ENCODE measurements around the gene MSRB1.

The MSRB1 gene

GRCh38 chr16:1990101-1990350, 47.0 kb upstream of the MSRB1 start:
- Histone ChIP-seq H3K27me3 (replicated peaks; ENCODE audit: control insufficient read depth, insufficient read depth, low read length) (no peaks in the 10 kb centered on the region), H3K4me3 (replicated peaks; ENCODE audit: low read depth, low read length) (peak overlapping the region; percentile 61), H3K36me3 (ENCODE audit: control insufficient read depth, insufficient read depth, low read length) (peaks cover 11% of the 10 kb centered on the region)
- no peak for DNase-seq (ENCODE audit: extremely low read depth, insufficient read length)
- TF ChIP-seq, protein P1, sequence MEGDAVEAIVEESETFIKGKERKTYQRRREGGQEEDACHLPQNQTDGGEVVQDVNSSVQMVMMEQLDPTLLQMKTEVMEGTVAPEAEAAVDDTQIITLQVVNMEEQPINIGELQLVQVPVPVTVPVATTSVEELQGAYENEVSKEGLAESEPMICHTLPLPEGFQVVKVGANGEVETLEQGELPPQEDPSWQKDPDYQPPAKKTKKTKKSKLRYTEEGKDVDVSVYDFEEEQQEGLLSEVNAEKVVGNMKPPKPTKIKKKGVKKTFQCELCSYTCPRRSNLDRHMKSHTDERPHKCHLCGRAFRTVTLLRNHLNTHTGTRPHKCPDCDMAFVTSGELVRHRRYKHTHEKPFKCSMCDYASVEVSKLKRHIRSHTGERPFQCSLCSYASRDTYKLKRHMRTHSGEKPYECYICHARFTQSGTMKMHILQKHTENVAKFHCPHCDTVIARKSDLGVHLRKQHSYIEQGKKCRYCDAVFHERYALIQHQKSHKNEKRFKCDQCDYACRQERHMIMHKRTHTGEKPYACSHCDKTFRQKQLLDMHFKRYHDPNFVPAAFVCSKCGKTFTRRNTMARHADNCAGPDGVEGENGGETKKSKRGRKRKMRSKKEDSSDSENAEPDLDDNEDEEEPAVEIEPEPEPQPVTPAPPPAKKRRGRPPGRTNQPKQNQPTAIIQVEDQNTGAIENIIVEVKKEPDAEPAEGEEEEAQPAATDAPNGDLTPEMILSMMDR (IDR thresholded peaks at IDR 0.05; ENCODE audit: insufficient read depth, low read length, poor library complexity, severe bottlenecking) = no peak

DNA sequence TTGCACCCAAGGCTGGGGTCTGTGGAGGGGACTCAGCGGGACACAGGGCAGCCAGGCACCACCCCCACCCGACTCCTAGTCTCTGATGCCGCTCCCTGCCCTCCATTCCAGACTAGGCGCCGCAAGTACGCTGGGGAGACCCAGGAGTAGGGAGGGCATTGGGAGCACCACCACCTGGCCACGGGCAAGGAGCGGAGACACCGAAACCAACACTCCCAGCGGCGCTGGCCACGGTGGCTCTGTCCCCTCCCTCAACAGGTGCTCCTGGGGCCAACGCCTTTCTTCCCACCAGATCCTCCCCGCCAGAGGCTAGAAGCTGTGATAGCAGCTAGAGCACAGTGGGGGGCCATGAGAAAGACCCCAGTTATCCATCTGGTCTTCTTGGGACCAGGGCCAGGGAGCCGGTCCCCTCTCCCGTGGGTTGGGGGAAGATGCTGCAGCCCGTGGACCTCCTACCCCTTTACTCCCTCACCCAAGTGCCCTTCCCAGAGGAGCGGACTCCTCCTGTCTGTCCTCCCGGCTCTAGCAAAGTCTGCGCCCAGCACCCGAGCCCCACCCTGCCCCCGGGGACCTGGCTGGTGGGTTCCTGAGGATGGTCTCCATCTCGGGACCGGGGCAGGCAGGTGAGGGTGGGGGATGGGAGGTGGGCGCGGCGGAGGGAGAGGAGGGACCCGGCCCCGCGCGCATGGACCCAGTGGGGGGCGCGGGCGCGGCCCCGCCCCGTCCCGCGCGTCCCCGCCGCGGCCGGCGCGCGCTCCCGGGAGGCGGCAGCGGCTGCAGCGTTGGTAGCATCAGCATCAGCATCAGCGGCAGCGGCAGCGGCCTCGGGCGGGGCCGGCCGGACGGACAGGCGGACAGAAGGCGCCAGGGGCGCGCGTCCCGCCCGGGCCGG, 46.5 kb upstream of the MSRB1 start, which contains the start of gene SYNGR3:
Gene SYNGR3 (plus strand): TSS at position 762 of the 892 bp plus-strand sequence. CDS start 133 bp downstream, outside the sequence.
- TF ChIP-seq, protein P1 (IDR thresholded peaks at IDR 0.05; ENCODE audit: insufficient read depth, low read length, poor library complexity, severe bottlenecking) = no peak
- Histone ChIP-seq H3K27me3 (replicated peaks; ENCODE audit: control insufficient read depth, insufficient read depth, low read length) (no peaks in the 10 kb centered on the region), H3K4me3 (replicated peaks; ENCODE audit: low read depth, low read length) (peak within 1 kb of the TSS; percentile 61), H3K36me3 (ENCODE audit: control insufficient read depth, insufficient read depth, low read length) (peaks cover 11% of the 10 kb centered on the region)
- no peak for DNase-seq (ENCODE audit: extremely low read depth, insufficient read length)

DNA sequence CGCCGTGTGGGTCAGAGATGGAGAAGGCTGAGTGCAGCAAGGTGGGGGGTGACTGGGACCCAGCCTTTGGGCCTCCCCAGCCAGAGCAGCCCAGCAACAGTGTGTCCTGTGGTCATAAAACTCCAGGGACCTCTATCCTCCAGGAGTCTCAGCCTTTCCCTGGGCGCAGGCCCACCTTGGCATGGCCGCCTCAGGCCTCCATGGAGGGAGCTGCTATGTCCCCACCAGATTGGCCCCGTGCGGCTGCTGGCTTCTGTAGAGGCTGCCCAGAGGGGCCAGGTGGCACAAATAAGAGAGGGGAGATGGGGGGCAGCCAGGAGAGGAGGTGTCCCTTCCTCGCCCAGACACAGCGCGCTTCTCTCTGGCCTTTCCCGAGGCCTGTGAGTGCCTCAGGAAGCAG, 44.2 kb upstream of the MSRB1 start:
- Histone ChIP-seq H3K36me3 (ENCODE audit: control insufficient read depth, insufficient read depth, low read length) (peaks cover 11% of the 10 kb centered on the region), H3K27me3 (replicated peaks; ENCODE audit: control insufficient read depth, insufficient read depth, low read length) (no peaks in the 10 kb centered on the region; the same call in 1 of the 2 replicates), H3K4me3 (replicated peaks; ENCODE audit: low read depth, low read length) (no peak overlapping the region)
- TF ChIP-seq, protein P1 (IDR thresholded peaks at IDR 0.05; ENCODE audit: insufficient read depth, low read length, poor library complexity, severe bottlenecking) = no peak
- no peak for DNase-seq (ENCODE audit: extremely low read depth, insufficient read length)

GRCh38 chr16:1985466-1986150, 42.6 kb upstream of the MSRB1 start:
- Histone ChIP-seq H3K36me3 (ENCODE audit: control insufficient read depth, insufficient read depth, low read length) (peaks cover 11% of the 10 kb centered on the region), H3K4me3 (replicated peaks; ENCODE audit: low read depth, low read length) (peak overlapping the region; percentile 90), H3K27me3 (replicated peaks; ENCODE audit: control insufficient read depth, insufficient read depth, low read length) (no peaks in the 10 kb centered on the region; the same call in 1 of the 2 replicates)
- TF ChIP-seq, protein P1 (IDR thresholded peaks at IDR 0.05; ENCODE audit: insufficient read depth, low read length, poor library complexity, severe bottlenecking) = no peak
- DNase-seq (ENCODE audit: extremely low read depth, insufficient read length) = no peak

- Histone ChIP-seq H3K4me3 (replicated peaks; ENCODE audit: low read depth, low read length) (peak overlapping the region; percentile 90), H3K36me3 (ENCODE audit: control insufficient read depth, insufficient read depth, low read length) (peaks cover 11% of the 10 kb centered on the region), H3K27me3 (replicated peaks; ENCODE audit: control insufficient read depth, insufficient read depth, low read length) (no peaks in the 10 kb centered on the region; the same call in 1 of the 2 replicates)
- no peak for DNase-seq (ENCODE audit: extremely low read depth, insufficient read length)
- TF ChIP-seq, protein P1 (IDR thresholded peaks at IDR 0.05; ENCODE audit: insufficient read depth, low read length, poor library complexity, severe bottlenecking) = no peak
These were observed 41.6 kb upstream of the MSRB1 start for GRCh38 chr16:1984347-1985225.
